Panc1 (cell line): ENCODE results near the gene IPO13. TPM values are rescaled to one million over a fixed set of nuclear protein-coding genes. Genes with fewer than 3 reads are reported as not detected.

ENCODE experiments used
- ATAC-seq: fragments of 200-7000 bp; cut with Tn5 transposase; 2 replicates; pipeline ENCODE4 v1.9.1; 2020; ENCODE audit warnings: mild to moderate bottlenecking, moderate library complexity
- BruUV-seq: library from RNA; stranded (reverse); fragments of 400-500 nt; replicated peaks from 2 replicates; lab custom pipeline; 2021; lab: Mats Ljungman, UMichigan
- CTCF ChIA-PET: fragments of 300-600 bp; sonication (Branson Sonifier 250); formaldehyde crosslinking; loops from one replicate; lab custom pipeline; 2022; ENCODE audit warnings: antibody characterized with exemption; lab: Charles Lee
- POLR2A ChIA-PET: fragments of 300-600 bp; sonication (Branson Sonifier 250); formaldehyde crosslinking; loops from one replicate; lab custom pipeline; 2022; ENCODE audit warnings: antibody characterized with exemption; lab: Charles Lee
- DNase-seq: peaks from one replicate; pipeline ENCODE4 v3.0.0-alpha.2; 2010; ENCODE audit warnings: low read depth, low spot score
- H3K27ac ChIP-seq: 2 replicates; pipeline ENCODE4 v1.5.1; 2011; ENCODE audit warnings: mild to moderate bottlenecking, low read length, inconsistent platforms
- H3K27me3 ChIP-seq: fragments of 200-500 bp; sonication (Bioruptor generic); 2 replicates; pipeline ENCODE4 v1.6.0; 2014; ENCODE audit warnings: low read length, inconsistent platforms; ENCODE audit not compliant: control insufficient read depth, insufficient read depth
- H3K36me3 ChIP-seq: fragments of 200-500 bp; sonication (Bioruptor generic); 2 replicates; pipeline ENCODE4 v1.5.1; 2014; ENCODE audit warnings: inconsistent platforms, mild to moderate bottlenecking, low read length, moderate library complexity; ENCODE audit not compliant: control insufficient read depth, insufficient read depth
- H3K4me1 ChIP-seq: 2 replicates; pipeline ENCODE4 v1.5.1; 2011; ENCODE audit warnings: inconsistent platforms, mild to moderate bottlenecking, low read length, moderate library complexity; ENCODE audit not compliant: control insufficient read depth, insufficient read depth
- H3K4me3 ChIP-seq, 2 experiments: 2 replicates each; pipeline ENCODE4 v1.5.1; 2011 to 2012; ENCODE audit warnings: low read depth in 2 of 2, low read length in 2 of 2, mild to moderate bottlenecking in 2 of 2, inconsistent platforms in 1 of 2, moderate library complexity in 1 of 2
- H3K9me3 ChIP-seq: fragments of 200-500 bp; sonication (Bioruptor generic); 2 replicates; pipeline ENCODE4 v1.5.1; 2014; ENCODE audit warnings: low read depth, mild to moderate bottlenecking, inconsistent platforms, low read length, moderate library complexity; ENCODE audit not compliant: control insufficient read depth, insufficient read depth
- CTCF ChIP-seq: fragments of 450-650 bp; IDR thresholded peaks from 2 replicates; pipeline ENCODE4 v1.5.1; 2017; ENCODE audit warnings: mild to moderate bottlenecking
- POLR2AphosphoS5 ChIP-seq: IDR thresholded peaks from 2 replicates; pipeline ENCODE4 v1.6.1; 2012; ENCODE audit warnings: mild to moderate bottlenecking, low read depth, low read length, moderate library complexity
- REST ChIP-seq, 2 experiments: IDR thresholded peaks; 2 replicates each; pipeline ENCODE4 v1.6.1; 2011 to 2012; ENCODE audit warnings: low read depth in 2 of 2, control low read depth in 1 of 2, low read length in 1 of 2, mild to moderate bottlenecking in 1 of 2, moderate library complexity in 1 of 2; ENCODE audit not compliant: insufficient read depth in 1 of 2
- SIN3A ChIP-seq: IDR thresholded peaks from 2 replicates; pipeline ENCODE4 v1.6.1; 2012; ENCODE audit warnings: low read depth, mild to moderate bottlenecking, low read length, moderate library complexity, borderline replicate concordance; ENCODE audit not compliant: insufficient read depth
- TCF7L2 ChIP-seq: IDR thresholded peaks from 2 replicates; pipeline ENCODE4 v1.6.1; 2011; ENCODE audit warnings: mild to moderate bottlenecking, low read depth, low read length, inconsistent platforms
- in situ Hi-C: cut with HindIII; loops from 2 replicates; pipeline ENCODE4 v1.10.0; 2016; ENCODE audit warnings: low sequenced_read_pairs, low pct_unique_long_range_greater_than_20kb
- intact Hi-C: fragments of 100-400 bp; cut with micrococcal nuclease; formaldehyde crosslinking; loops from one replicate; pipeline ENCODE4 v1.10.0; 2022; ENCODE audit not compliant: unreplicated experiment
- total RNA-seq: library from RNA; stranded (reverse); gene quantifications from one replicate; pipeline ENCODE4 v1.2.1, GENCODE V29; 2021; ENCODE audit not compliant: unreplicated experiment

Gene IPO13
- total RNA-seq, 1 experiment from 2014 or later = 40.0 TPM

- ChIA-PET CTCF (interaction anchor here (0.6 kb wide), 1 partner anchor 122 kb away, joined by 3 read pairs; no protein-coding TSS in a partner anchor), POLR2A (no interaction called here)
- Histone ChIP-seq H3K4me1 (no peaks in the 10 kb centered on the region), H3K4me3 (no peak overlapping the region), H3K36me3 (no peaks in the 10 kb centered on the region), H3K27ac (no peak overlapping the region), H3K27me3 (no peaks in the 10 kb centered on the region), H3K9me3 (no peaks in the 10 kb centered on the region)
- 0 out of 2 replicates have a peak, but pooled peaks have one; percentile 17 for ATAC-seq
- in situ Hi-C loops = no loop called here
- DNase-seq = no peak
- intact Hi-C loops = no loop called here
- no TSS peak for BruUV-seq
- TF ChIP-seq POLR2AphosphoS5 = no peak
- TF ChIP-seq REST (IDR thresholded peaks at IDR 0.05; ENCODE audit: insufficient read depth in 1 of 2, low read depth in 2 of 2, low read length in 1 of 2) = no peak
- TF ChIP-seq TCF7L2 = no peak
Observed at GRCh38 chr1:43913051-43913501, 33.7 kb upstream of the IPO13 start.

- no peaks in the 10 kb centered on the region for H3K27me3 ChIP-seq
- no peak for ATAC-seq
- intact Hi-C loops = no loop called here
- ChIA-PET POLR2A (no interaction called here), CTCF (interaction anchor here (0.6 kb wide), 1 partner anchor 121 kb away, joined by 3 read pairs; no protein-coding TSS in a partner anchor)
- no TSS peak for BruUV-seq
- TF ChIP-seq TCF7L2 = no peak
- TF ChIP-seq CTCF = no peak
- TF ChIP-seq SIN3A = no peak
- H3K4me1 ChIP-seq = no peaks in the 10 kb centered on the region
- in situ Hi-C loops = no loop called here
- DNase-seq = no peak
- H3K4me3 ChIP-seq = no peak overlapping the region
- no peak overlapping the region for H3K27ac ChIP-seq
- H3K9me3 ChIP-seq = no peaks in the 10 kb centered on the region
- H3K36me3 ChIP-seq = no peaks in the 10 kb centered on the region
Observed at GRCh38 chr1:43913666-43914360, 32.9 kb upstream of the IPO13 start.
